A204.1 (cell line): ENCODE data around the gene SETBP1.

Source experiments
- FAIRE-seq: peaks from 2 replicates; lab custom pipeline; 2012; peaks lifted over from hg19 to GRCh38; lab: Jason Lieb, UNC

The SETBP1 gene

DNA sequence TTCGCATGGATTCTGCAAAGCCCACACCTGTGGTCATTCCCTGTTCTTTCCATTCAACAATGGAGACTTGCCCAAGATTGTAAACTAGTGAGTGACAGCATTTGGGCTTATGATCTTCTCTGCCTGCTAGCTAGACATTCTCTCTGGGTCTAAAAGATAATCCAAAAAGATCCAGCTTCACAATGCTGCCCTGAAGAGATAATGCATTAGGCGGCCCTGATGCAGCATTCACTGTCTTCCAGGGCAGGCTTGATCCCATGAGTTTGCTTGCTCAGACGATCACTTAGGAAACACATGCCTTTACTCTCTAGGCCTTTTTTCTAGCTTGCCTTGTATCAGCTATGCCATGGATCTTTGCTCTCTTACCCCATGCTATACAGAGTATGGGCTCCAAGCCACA, 196.1 kb downstream of the SETBP1 start:
- FAIRE-seq = no peak

DNA sequence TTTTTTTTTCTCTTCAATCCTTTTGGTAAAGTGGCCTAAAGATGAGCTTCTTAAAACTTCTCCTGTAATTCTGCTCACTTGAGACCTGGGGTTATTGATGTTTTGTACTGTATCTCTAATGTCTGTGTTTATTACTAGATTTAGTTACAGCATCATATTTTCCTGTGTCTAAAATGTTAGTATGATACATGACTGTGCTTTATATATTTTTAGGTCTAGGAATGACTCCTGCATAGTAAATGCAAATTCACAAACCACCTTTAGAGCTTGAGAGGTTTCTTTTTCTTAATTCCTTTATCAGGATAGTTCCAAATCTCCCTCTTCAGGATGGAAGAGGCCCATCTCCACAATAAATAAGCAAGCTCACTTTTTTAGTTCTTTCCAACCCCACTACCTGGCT, 197.6 kb downstream of the SETBP1 start:
- FAIRE-seq = no peak

DNA sequence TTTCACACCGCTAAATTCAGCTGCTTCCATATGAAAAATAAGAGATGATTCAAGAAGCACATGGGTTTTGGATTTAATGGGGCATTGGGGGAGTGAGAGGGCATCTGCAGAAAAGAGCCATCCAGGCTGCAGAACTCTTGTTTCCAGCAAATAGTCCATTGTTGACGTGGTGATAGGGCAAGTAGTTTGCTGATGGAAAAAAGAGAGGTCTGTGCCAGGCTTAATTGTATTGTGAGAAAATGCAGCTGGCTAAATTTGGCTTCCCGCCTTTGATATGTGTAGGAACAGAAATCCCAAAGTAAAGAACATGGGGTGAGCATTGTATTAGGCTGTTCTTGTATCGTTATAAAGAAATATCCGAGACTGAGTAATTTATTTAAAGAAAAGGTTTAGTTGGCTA, 199.5 kb downstream of the SETBP1 start:
- no peak for FAIRE-seq

DNA sequence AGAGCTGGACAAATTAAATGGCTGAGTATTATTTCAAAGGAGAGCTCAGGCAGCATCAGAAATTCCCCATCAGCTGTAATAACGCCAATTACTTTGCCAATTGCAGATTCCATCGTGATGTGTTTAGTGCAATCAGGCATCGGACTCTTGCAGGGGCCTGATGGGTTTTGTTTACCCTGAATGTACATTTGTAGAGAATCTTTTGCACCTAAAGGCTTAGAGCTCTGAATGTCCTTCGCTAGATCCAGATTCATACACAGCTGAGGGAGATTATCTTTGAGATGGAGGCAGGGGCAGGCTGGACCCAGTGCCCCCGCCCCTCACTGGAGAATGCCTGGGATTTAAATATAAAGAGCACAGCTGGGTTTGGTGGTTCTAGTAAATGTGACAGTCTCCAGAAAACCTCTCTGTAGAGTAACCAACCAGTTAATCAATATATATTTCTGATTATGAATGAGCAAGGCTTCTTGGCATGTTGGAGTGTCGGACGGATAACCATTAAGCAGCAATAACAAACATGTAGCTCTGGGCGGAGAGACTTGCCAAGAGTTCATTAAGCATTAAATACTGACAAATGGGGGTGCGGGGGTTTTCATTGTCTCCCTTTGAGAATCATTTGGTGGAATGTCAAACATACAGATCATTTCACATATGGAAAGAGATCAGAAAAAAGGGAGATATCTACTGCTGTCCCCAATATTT, 200.9 kb downstream of the SETBP1 start:
- FAIRE-seq = no peak

DNA sequence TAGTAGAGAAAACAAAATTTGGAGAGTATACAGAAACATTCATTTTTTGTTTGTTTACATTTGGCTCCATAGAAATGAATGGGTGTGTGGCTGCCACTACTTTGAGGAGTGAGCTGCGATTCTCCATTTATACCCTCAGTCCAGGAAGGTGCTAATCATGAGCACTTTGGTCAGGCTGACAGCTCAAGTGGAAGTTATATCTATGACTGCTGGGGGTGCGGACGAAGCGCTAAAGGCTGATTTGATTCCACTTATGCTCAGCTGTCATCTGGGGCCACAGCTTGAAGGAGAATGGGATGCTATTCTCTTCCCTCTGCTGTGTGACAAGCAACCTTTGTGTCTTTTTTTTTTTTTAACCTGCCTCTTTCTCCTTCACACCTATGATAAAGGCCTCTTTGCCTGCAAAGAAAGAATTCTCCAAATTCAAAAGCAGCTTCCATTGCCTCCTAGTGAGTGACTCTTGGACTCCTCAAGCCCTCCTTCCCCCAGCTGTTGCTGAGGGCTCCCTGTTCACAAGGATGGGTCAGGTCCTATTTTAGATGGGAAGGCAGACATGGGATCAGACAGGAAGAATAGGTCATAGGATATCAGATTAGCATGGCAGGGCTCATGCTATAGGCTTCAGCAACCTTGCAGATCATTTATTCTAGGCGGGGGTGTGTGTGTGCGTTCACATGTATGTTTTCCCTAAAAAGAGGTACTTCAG, 201.6 kb downstream of the SETBP1 start:
- FAIRE-seq = no peak

DNA sequence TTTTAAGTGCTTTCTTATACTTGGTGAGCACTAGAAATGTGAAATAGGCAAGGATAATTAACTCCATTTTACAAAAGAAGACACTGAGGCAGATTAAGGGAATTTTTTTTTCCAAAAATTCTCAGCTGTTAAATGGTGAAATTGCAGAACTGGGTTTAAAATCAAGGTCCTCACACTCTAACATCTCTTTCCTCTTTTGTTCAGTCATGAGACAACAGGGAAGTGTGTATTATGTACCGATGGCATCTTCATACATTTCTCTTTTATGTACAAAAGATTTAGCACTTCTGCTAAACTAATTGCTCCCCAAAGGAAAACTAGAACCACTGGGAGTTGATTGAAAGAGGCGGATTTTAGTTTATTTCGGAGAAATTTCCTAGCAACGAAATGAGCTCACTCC, 203.0 kb downstream of the SETBP1 start:
- FAIRE-seq = no peak

DNA sequence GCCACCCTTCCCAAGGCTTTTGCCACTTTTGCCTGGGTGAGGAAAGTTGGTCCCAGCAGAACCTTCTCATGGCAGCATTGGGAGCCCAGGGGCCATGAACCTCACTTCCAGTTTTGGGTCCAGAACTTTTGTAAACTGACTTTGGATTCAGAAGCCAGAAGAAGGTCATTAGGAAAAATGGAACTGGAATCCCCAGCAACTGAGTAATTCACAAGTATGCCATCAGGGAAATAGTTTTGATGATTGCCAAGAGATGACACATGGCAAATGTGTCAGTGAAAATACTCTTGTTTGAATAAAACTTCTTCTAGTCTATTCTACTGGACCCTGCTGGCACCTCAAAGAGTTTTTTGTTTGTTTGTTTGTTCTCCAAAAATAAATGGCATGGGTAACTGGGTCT, 203.7 kb downstream of the SETBP1 start:
- no peak for FAIRE-seq

DNA sequence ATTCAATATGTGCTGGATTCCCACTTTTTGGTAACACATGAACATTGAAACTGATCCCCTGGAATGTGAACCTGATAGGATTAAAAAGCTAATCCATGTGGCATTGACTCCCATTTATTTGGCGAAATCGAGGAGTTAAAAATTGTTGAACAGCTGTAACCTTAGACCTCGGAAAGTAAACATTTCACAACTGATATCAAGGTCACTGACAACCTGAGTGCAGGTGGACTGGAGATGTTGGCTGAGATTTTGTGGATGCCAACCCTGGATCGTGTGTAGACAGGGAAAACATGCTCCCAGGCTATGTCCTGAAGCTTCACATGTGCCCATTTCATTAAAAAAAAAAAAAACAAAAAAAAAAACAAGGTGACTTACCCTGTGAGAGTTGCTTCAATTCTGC, 204.8 kb downstream of the SETBP1 start:
- FAIRE-seq = no peak

DNA sequence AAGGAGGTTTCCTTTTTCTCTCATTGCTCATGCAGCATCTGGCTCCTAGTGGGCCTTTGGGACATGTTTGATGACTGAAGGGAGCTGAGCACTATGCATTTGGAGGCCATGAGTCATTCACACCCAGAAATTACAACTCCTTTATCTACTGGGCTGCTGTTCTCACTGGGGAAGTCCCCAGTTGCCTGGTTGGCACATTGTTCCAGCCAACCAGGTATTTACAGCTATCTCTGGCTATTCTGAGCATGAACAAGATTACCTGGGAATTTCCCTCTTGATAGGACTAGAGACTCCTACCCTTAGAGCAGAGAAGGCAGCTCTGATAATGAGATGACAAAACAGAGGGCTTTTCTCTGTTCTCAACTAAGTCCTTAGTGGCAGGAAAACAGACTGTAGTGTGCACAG, 206.5 kb downstream of the SETBP1 start:
- no peak for FAIRE-seq

DNA sequence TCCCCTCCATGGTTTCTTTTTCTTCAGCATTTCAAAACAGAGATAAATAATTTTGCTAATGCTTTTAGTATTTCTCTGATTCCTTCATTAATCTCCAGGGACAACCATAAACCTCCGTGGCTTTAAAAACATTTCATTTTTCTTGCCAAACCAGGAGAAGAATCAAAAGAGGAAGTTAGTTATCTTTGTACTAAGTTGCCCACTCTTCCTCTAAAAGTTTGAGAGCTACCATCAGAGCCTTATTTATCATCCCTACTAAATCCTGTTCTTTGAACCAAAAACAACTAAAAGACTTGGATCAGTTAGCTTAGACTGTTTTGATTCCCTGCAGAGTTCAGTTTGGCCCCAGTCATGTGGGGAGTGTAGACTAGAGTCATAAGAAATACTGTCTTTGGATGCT, 208.4 kb downstream of the SETBP1 start:
- no peak for FAIRE-seq

DNA sequence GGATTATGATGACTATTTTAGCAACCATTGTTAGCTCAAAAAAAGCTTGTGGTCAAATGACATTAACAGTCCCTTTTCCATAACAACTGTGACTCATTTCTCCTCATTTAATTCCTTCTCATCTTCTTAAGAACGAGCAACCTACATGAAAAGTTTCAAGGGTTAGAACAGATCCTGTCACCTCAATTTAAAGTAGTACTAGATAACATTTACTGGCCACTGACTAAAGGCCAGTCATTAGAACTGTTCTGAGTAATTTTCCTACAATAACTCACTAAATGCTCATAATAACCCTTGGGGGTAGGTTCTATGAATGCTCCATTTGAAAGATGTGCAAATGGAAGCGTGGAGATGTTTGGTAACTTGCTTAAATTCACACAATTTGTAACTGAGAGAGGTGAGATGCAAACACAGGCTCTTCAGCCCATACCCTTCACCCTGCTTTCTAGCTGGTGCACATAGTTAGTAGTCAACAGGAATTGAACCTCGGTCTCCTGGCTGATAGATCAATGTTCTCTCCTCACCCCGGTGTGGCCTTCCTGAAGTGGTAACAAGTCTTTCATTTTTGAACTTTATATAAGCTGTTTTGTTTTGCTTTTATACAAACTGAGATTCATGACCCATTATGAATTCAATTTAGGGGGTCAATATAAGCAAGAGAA, 212.5 kb downstream of the SETBP1 start:
- FAIRE-seq = no peak

DNA sequence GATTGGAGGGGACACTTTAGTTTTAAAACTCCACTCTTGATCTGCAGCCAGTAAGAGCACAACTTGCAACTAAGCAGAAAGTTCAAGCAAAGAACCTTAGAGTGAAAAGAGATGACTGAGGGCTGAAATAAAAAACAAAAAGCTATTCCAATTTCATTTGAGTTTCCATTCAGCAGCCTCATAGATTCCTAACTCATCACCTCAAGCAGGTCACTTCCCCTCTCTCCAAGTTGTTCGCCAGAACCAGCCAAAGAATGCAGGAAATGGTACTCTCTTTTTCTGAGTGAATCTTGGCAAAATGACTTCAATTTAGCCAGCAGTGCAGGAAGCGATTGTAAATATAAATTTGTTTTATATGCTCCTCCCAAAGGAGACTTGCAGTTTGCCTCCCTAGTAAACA, 213.3 kb downstream of the SETBP1 start:
- FAIRE-seq = no peak

DNA sequence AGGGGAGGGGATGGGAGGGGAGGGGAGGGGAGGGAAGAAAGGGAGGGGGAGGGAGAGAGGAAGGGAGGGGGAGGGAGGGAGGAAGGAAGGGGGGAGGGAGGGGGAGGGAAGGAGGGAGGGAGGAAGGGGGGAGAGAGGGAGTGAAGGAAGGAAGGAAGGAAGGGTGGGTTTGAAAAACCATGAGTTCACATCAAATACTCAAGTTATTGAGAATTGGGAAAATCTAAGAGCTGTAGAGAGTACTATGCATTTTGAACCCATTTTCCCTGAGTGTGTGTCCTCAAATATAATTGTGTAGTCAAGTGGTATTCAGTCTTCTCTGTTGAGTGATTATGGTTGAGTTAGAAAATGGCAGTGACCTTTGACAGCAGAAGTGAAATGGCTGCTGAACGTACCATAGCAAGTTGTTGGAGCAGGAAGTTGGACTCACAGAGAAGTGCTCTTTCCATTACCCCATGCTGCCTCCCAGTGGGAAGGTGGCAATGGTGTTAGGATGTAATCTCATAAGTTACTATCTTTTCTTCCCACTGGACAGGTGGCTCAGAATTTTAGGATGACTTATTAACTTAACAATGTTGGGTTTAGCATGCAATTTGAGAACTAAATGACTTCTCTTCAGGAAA, 214.6 kb downstream of the SETBP1 start:
- FAIRE-seq = no peak

DNA sequence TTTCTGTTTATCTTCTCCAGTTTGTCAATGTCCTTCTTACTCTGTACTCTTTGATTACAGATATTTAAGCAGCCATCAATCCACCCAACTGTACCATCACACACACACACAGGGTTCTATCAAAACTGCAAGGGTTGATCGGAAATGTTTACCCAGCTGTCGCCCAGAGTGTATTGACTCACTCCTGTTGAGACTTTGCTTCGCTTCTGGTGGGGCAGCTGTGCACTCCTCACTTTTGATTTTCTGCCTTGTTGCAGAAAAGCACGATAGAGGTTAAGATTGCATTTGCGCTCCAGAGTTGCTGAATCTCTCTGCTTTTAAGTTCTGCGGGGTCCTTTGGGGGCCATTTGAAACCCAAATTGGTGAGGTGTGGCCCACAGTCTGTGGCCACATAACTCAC, 216.2 kb downstream of the SETBP1 start:
- FAIRE-seq = no peak

DNA sequence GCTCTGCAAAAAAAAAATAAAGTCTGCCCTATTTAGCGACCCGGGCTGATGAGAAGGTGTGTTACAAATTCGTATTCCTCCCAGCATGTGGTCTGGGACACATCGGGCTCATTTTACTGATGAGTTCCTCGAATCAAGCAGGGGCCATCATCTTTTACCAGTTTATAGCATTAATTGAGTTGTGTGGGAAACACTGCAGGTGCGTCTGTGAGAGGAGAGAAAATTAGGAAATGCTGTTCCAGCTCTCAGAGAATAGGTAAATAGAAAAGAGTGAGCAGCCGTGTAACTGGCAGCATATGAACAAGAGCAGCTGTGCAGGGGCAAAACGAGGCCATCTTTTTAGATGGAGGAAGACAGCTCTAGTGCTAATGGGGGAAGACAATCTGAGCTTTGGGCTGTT, 216.7 kb downstream of the SETBP1 start:
- no peak for FAIRE-seq

DNA sequence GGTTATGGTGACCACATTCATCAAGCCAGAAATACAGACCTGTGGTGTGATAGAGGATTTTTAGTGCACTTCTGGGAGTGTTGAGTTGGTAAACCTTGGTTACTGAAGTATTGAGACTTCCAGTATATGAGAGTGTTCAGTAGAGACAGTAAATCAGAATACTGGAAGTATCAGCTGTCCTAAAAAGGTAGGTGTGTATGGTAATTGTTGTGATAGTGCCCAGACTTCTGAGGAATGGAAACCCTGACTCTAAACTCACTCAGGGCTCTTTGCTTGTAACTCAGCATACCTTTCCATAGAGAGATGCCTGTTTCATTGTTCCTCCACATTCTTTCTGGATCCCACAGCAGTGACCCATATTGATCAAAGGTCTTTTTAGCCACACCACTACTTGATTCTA, 217.1 kb downstream of the SETBP1 start:
- no peak for FAIRE-seq

DNA sequence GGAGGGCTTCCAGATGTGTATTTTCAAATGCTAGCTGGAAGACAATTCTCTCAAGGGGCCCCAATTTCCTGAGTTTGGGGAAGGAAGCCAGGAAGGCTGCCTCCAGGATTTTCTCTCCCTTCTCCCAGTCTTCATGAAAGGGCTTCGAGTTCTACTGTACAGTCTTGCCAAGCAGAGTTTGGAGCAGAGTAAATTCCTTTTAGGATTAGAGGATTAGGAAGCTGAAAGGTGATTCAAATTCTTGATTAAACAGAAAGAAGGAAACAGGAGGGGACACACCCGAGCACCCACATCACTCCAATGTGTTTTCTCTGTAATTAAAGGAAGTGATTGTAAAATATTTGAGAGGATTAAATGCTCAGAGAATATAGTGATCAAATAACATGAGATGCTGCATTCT, 217.8 kb downstream of the SETBP1 start:
- no peak for FAIRE-seq

DNA sequence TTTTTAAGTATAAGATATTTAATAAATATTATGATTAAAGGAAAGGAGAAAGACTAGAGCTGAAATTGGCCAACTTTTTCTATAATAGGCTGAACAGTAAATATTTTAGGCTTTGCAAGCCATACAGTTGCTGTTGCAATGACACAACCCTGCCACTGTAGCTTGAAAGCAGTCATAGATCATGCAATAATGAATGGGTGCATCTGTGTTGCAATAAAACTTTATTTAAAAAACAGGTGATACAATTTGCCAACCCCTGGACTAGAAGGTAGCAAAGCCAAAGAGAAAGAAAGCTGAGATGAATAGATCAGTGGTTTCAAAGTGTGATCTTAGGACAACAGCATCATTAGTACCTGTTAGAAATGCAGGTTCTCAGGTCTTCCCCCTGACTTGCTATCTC, 219.1 kb downstream of the SETBP1 start:
- no peak for FAIRE-seq

DNA sequence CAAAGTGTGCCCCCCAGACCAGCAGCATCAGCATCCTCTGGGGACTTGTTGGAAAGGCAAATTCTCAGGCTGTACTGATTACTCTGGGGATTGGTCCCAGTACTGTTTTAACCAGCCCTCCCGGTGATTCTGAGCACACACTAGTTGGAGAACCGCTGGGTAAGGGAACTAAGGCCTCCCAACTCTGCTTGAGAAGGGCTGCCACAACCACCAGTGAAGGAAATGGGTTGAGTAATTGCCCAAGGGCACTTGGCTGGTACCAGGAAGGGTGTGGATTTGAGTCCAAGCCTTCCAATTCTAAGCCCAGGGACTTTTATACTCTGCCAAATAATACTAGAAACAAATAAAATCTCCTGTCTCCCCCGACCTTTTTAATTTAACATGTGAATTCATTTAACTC, 219.9 kb downstream of the SETBP1 start:
- no peak for FAIRE-seq

DNA sequence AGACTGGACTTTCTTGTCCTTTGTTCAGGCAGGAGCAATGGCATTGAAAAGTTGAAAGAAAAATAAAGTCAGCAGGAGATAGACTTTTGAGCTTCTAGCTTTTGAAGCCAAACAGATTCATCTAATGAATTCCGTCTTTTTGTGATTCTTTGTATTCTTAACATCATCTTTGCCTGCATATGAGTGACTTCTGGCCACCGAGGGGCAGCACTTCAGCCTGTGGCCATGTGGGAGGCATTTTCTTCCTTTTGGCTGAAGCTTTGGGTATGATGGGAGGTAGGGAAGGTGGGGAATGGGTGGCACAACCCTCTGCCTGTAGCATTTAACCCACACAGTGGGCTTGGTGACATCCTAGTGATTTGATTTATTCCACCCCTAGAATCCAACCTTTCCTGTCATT, 220.6 kb downstream of the SETBP1 start:
- no peak for FAIRE-seq

DNA sequence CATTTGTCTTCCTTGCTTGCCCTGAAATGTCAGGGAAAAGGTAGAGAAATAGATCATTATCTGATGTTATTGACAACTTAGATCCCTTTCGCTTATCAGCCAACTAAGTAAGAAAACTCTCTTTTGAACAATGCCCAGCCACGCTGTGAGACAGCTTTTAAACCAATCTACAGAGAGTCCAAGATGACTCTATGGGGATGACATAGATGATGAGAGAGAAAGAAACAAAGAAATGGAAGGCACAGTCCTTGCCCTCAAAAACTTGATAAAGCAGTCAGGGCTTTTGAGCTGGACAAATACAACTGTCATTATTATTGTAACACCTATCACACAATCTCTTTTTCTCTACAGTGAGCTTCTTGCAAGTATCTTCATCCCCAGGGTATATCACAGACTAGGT, 222.6 kb downstream of the SETBP1 start:
- FAIRE-seq = no peak

DNA sequence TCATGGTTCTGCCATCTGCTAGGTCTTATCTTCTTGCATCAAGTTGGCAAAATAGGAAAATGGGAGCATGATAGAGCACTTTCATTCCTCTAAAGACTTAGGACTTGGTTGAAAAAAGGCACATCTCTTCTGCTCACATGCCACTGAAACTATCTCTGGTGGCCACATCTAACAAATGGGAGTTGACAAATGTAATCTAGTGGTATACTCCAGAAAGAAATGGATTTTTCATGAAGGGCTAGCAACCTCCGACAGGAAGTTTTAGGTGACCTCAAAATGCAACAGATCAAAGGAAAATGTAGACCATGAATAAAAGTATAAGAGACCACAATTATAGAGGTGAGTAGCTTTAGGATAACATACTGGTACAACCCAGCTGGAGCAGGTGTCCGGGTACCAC, 224.1 kb downstream of the SETBP1 start:
- no peak for FAIRE-seq

DNA sequence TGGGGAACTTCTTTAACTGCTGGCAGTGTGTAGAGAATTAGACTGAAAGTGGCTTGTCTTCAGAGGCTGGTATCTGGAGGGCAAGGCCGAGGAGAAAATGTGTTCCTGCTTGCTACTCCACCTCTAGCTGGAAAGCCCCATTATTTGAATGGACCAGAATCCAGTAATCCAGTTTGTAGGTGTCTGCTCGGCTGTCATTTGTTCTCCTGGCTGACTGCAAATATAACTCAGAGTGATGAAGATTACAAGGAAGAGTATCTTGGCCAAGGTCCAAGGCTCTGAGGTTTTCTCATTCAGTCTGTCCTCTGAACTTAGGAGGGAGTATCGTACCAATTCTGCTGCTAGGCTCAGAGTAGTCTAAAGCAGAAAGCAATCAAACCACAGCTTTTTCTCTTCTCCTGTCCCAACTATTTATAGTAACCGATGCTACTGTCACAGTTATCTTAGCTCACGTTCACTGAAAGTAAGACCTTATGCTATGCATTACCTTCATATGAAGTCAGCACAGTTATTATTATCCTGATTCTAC, 228.6 kb downstream of the SETBP1 start:
- no peak for FAIRE-seq
